Activated naive CD4-positive, alpha-beta T cell treated with anti-CD3 and anti-CD28 coated beads for 36 hours (primary cell): Measurements from ENCODE around the gene CCM2. TPM values are rescaled to one million over a fixed set of nuclear protein-coding genes. Genes with fewer than 3 reads are reported as not detected.
A peak's percentile ranks its signal among the peaks of the same experiment; 100 is the strongest.

Source experiments
- CTCF ChIA-PET: fragments of 350-600 bp; sonication (Branson Sonifier 250); formaldehyde crosslinking; loops from one replicate; lab custom pipeline; 2021; ENCODE audit warnings: antibody characterized with exemption; lab: Charles Lee
- DNase-seq: peaks from one replicate; pipeline ENCODE4 v3.0.0-alpha.2; 2020
- H3K27ac Mint-ChIP-seq: one replicate; pipeline ENCODE4 v1.8.0; 2021; ENCODE audit warnings: mild to moderate bottlenecking, mixed read lengths
- H3K27me3 Mint-ChIP-seq: one replicate; pipeline ENCODE4 v1.8.0; 2021; ENCODE audit warnings: low read depth, mixed read lengths
- H3K36me3 Mint-ChIP-seq: one replicate; pipeline ENCODE4 v1.8.0; 2021; ENCODE audit warnings: low read depth, mixed read lengths
- H3K4me1 Mint-ChIP-seq: one replicate; pipeline ENCODE4 v1.8.0; 2021; ENCODE audit warnings: low read depth, mixed read lengths
- H3K4me3 Mint-ChIP-seq: one replicate; pipeline ENCODE4 v1.8.0; 2021; ENCODE audit warnings: mild to moderate bottlenecking, moderate library complexity, mixed read lengths
- H3K9me3 Mint-ChIP-seq: one replicate; pipeline ENCODE4 v1.8.0; 2021; ENCODE audit warnings: mixed read lengths
- intact Hi-C: fragments of 100-400 bp; cut with micrococcal nuclease; formaldehyde crosslinking; loops from one replicate; pipeline ENCODE4 v1.15.1; 2023
- total RNA-seq, 2 experiments: library from RNA; stranded (reverse); gene quantifications; one replicate each; pipeline ENCODE4 v1.2.3, GENCODE V29; 2021

CCM2 gene
- total RNA-seq, result 10 to 100 TPM; 87.9 to 88.3 TPM

DNA sequence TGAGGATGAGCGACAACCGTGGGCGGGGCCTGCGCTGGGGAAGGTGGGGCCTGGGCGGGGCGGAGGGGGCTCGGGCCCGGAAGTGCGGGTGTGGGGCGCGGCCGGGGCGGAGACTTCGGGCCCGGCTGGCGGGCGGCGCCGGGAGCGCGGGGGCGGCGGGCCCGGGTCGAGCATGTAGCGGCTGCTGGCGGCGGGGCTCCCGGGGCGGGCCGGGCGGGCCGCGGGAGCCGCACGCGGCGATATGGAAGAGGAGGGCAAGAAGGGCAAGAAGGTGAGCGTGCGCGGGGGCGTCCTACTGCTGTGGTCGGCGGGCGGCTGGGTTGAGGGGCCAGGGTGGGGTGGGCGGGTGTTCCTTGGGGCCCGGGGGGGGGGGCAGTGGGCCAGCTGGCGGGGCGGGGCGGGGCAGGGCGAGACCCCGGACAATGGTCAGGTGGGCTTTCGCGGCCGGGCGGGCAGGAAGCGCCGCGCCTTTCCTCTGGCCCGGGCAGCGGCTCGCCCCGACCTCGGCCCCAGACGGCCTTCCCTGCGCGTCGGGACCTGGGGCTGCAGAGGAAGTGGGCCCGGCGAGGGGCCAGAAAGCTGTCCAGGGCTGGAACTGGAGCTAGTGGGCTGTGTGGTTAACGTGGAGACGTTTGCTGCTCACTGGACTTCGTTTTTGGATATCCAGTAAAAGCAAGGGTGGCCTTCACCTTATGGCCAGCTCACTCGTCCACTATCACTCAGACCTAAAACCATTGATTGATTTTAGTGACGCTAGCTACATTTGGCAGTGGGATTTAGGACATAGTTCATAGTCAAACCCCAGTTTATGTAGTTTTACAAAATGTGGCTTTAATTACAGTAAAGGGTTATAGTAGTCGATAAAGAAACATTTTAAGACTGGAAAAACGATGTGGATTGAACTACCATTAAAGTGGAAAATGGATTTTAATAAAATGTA lies at the start of gene CCM2:
Gene CCM2, plus strand, starts transcription at position 109 of the 940 bp plus-strand sequence. Its CDS starts 133 bp downstream, at position 242.
- Mint-ChIP-seq H3K36me3 (peaks cover 19% of the 10 kb centered on the region), H3K9me3 (no peaks in the 10 kb centered on the region), H3K4me3 (peak within 1 kb of the TSS; percentile 88), H3K27ac (peak within 1 kb of the TSS; percentile 96), H3K27me3 (no peaks in the 10 kb centered on the region), H3K4me1 (peaks cover 50% of the 10 kb centered on the region)
- intact Hi-C loops, result loop anchor here (1.0 kb wide), 7 partner anchors 21 to 394 kb away; partner anchors contain the start of genes H2AZ2, MYO1G, OGDH and TBRG4
- DNase-seq, result no peak
- CTCF ChIA-PET, result interaction anchor here (0.6 to 3.1 kb wide), 13 partner anchors 9 to 142 kb away, joined by 3 to 22 read pairs (median 4); no protein-coding TSS in a partner anchor

DNA sequence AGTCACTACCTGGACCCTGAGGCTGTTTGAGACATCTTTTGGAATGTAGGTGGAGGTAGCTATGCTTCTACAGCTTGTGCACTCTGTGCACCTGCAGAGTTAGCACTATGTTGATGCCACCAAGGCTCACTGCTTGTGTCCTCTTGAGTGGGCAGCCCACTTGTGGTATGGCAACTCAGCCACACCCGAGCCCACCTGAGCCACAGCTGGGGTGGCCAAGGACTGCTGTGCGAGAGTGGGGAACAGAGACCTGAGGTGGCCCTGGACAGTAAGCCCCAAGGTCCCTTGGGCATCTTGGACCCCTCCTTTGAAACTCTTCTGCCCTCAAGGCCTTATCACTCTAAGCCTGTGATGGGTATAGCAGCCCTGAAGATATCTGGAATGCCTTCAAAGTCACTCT lies 46.8 kb upstream of the CCM2 start:
- CTCF ChIA-PET, result no interaction called here
- Mint-ChIP-seq H3K4me3 (no peak overlapping the region), H3K36me3 (no peaks in the 10 kb centered on the region), H3K27me3 (no peaks in the 10 kb centered on the region), H3K27ac (no peak overlapping the region), H3K9me3 (no peaks in the 10 kb centered on the region), H3K4me1 (peaks cover 3% of the 10 kb centered on the region)
- intact Hi-C loops, result no loop called here
- no peak for DNase-seq

DNA sequence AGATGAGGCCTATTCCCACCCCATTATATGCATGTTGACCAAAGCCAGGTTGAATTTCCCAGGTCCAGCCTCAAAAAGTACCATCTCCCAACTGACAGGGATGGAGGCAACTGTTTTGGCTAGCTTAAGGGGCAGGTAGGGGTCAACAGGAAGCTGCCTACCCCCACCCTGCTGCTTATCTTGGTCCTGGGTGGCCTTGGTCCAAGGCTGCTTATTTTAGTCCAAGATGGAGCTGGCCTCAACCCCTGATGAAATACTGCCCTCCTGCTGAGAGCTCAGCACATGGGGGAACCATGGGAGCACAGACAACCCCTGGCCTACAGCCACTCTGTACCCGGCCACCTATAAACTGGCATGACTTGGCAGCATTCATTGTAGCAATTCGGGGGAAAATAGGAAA lies 44.3 kb upstream of the CCM2 start:
- intact Hi-C loops, result no loop called here
- CTCF ChIA-PET, result interaction anchor here (1.6 to 1.7 kb wide), 2 partner anchors 97 to 180 kb away, joined by 3 to 7 read pairs; no protein-coding TSS in a partner anchor
- H3K4me3 Mint-ChIP-seq, result no peak overlapping the region
- H3K36me3 Mint-ChIP-seq, result peaks cover 7% of the 10 kb centered on the region
- no peak for DNase-seq
- peaks cover 23% of the 10 kb centered on the region for H3K4me1 Mint-ChIP-seq
- H3K27ac Mint-ChIP-seq, result no peak overlapping the region
- H3K27me3 Mint-ChIP-seq, result no peaks in the 10 kb centered on the region
- no peaks in the 10 kb centered on the region for H3K9me3 Mint-ChIP-seq

DNA sequence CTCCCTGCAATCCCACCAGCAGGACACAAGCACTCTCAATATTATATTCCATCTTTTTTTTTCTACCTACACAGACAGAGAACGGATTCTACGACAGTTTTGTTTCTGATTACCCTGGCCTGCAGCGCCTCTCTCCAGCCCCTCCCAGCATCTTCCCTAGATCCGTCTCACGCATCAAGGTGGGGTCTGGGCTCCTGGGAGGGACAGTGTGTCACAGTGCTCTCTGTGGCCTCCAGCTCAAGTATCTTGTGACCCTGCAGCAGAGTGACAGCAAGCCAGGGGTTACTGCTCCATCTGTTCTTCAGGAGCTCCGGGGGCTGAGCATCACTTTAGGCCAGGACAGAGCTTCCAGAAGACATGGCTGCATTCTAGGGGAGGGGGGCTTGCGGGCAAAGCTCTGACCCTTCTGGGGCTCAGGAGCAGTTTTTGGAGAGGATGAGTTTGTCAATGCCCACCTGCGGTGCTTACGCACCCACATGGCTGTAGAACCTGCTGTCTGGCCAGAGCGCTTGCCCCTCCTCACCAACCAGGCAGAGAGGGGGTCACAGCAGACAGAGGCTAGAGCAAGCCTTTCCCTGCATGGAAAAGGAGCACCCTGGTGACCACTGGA lies 43.7 kb upstream of the CCM2 start:
- Mint-ChIP-seq H3K9me3 (no peaks in the 10 kb centered on the region), H3K4me3 (no peak overlapping the region), H3K27me3 (no peaks in the 10 kb centered on the region), H3K4me1 (peaks cover 23% of the 10 kb centered on the region), H3K36me3 (peaks cover 7% of the 10 kb centered on the region), H3K27ac (no peak overlapping the region)
- CTCF ChIA-PET, result interaction anchor here (1.6 to 1.7 kb wide), 2 partner anchors 97 to 180 kb away, joined by 3 to 7 read pairs; no protein-coding TSS in a partner anchor
- intact Hi-C loops, result no loop called here
- DNase-seq, result no peak

DNA sequence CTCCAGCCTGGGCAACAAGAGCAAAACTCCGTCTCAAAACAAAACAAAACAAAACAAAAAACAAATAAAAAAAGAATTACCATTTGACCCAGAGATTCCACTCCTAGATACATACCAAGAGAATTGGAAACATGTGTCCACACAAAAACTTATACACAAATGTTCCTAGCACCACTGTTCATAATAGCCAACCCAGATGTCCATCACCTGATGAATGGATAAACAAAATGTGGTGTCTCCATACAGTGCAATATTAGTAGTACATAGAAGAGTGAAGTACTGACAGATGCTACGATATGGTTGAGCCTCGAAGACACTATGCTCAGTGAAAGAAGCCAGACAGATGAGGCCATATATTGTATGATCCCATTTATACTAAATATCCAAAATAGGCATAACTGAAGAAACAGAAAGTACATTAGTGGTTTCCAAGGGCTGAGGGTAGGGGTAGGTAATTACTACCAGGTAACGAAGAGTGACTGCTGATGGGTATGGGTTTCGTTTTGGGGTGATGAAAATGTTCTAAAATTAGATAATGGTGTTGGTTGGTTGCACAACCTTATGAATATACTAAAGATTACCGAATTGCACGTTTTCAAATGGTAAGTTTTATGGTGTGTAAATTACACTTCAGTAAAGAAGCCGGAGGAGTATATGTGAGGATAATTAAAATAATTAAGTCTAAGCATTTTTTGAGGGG lies 41.2 kb upstream of the CCM2 start:
- Mint-ChIP-seq H3K4me1 (peaks cover 23% of the 10 kb centered on the region), H3K36me3 (peaks cover 13% of the 10 kb centered on the region), H3K27ac (peak overlapping the region; percentile 80), H3K4me3 (no peak overlapping the region), H3K9me3 (no peaks in the 10 kb centered on the region), H3K27me3 (no peaks in the 10 kb centered on the region)
- intact Hi-C loops, result no loop called here
- no peak for DNase-seq
- CTCF ChIA-PET, result no interaction called here

DNA sequence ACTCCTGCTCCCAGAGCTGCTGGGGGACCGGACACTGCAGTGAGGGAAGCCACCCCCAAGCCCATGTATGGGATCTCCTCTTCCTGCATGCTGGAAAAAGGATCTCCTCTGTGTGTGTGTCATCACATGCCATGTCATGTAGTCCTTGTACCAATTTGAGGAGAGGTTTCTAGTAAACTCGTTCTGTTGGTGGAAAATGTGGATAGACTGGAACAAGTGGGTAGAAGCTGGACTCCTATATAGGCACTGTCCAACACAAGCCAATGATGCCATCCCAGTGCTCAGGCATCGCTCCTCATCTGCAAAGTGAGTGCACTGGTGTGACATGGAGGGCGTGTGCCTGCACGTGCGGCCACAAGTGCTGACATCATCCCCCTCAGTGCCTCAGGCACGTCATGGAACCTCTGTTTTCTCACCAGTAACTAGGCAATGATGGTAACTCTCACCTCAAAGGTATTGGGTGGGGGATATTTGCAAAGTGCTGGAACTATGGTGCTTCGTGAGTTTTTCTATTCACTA lies 40.5 kb upstream of the CCM2 start:
- Mint-ChIP-seq H3K36me3 (peaks cover 19% of the 10 kb centered on the region), H3K27ac (peak overlapping the region; percentile 80), H3K9me3 (no peaks in the 10 kb centered on the region), H3K4me3 (no peak overlapping the region), H3K4me1 (peaks cover 23% of the 10 kb centered on the region), H3K27me3 (no peaks in the 10 kb centered on the region)
- DNase-seq, result peak; percentile 65
- intact Hi-C loops, result no loop called here
- CTCF ChIA-PET, result no interaction called here

DNA sequence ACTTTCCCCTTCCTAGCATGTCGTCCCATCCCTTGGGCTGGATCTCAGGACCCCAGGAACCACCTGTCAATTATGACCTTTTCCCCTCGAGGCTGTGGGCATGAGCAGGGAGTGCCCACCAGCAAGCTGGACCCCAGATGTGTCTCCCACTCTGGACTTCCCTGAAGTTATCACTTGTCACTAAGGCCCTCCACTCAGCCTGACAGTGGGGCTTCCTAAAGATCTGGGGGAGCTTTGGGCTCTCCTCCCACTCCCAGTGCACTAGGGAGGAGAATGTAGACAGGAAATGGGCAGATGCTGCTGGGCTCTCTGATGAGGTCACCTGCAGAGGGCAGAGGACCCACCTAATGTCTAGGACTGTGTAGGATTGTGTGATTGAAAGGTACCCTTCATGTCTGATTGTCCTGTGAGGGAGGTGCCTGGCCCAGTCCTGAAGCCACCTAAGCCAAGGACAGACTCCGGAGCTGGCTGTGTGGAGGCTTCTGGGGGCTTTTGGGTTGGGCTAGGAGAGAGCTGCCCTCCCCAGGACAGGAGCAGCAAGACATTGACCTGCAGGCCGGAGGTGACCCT lies 39.9 kb upstream of the CCM2 start:
- H3K27me3 Mint-ChIP-seq, result no peaks in the 10 kb centered on the region
- no peak overlapping the region for H3K4me3 Mint-ChIP-seq
- peaks cover 21% of the 10 kb centered on the region for H3K4me1 Mint-ChIP-seq
- CTCF ChIA-PET, result interaction anchor here (3.0 kb wide), 1 partner anchor 14 kb away, joined by 17 read pairs; no protein-coding TSS in a partner anchor
- peaks cover 22% of the 10 kb centered on the region for H3K36me3 Mint-ChIP-seq
- H3K9me3 Mint-ChIP-seq, result no peaks in the 10 kb centered on the region
- intact Hi-C loops, result no loop called here
- H3K27ac Mint-ChIP-seq, result peak overlapping the region; percentile 80
- peak; percentile 19 for DNase-seq

DNA sequence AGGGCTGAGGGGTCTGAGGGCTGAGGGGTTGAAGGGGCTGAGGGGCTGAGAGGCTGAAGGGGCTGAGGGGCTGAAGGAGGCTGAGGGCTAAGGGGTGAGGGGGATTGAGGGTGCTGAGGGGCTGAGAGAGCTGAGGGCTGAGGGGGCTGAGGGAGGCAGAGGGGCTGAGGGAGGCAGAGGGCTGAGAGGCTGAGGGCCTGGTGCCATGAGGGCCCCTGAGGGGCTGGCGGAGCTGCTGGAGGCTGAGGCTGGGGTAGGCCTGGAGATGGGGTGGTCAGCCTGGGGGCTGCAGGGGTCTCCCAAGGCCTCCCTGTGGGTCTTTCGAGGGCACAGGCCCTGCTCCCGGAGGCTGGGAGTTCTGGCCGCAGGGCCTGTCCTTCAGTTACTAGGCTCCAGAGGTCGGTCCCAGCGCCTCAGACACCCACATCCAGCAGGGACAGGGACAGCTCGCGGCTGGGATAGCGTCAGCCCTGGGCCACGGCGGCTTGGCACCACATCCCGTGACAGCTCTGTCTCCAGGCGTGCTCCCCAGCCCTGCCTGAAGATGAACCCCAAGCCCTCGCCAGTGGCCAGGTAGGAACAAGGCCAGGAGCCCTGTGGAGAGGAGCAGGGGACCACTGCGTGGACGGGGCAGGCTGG lies 38.0 kb upstream of the CCM2 start:
- Mint-ChIP-seq H3K4me3 (no peak overlapping the region), H3K9me3 (no peaks in the 10 kb centered on the region), H3K27me3 (no peaks in the 10 kb centered on the region), H3K4me1 (peaks cover 20% of the 10 kb centered on the region), H3K27ac (no peak overlapping the region), H3K36me3 (peaks cover 33% of the 10 kb centered on the region)
- intact Hi-C loops, result no loop called here
- CTCF ChIA-PET, result interaction anchor here (3.0 kb wide), 1 partner anchor 12 kb away, joined by 17 read pairs; no protein-coding TSS in a partner anchor
- DNase-seq, result peak; percentile 30

DNA sequence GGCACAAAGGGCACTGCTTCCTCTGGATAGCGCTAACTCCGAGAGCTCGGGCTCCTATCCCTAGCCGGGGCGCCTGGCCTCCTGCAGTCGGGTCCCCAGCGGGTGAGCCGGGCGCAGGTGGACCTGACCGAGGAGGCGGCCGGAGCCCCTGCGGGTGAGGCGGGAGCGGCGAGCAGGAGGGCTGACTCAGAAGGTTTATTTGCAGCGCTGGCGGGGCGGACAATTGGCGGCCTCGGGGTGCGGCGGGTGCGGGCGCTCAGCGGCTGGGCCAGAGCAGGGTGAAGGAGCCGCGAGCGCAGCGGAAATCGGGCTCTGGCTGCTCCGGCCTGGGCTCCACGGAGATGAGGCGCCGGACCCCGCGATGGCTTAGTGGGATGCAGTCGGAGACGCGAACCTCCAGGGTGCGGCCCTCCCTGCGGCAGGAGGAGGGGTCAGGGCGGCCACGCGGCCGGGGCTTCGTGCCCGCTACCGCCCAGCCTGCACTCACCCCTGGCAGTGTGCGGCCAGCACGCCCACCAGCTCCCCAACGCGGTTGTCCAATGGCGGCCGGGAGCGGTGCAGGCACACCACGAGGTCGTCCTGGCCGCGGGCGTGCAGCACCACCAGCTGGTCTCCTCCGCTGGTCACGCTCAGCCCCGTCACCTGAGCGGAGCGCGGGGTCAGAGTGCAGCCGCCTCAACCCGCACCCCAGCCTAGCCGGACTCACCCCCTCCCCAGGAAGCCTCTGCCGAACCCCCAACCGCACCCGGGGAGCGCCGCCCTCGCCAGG lies 37.3 kb upstream of the CCM2 start:
- Mint-ChIP-seq H3K9me3 (no peaks in the 10 kb centered on the region), H3K36me3 (peaks cover 37% of the 10 kb centered on the region)
- CTCF ChIA-PET, result interaction anchor here (1.3 to 3.0 kb wide), 2 partner anchors 11 to 12 kb away, joined by 5 to 17 read pairs; no protein-coding TSS in a partner anchor

DNA sequence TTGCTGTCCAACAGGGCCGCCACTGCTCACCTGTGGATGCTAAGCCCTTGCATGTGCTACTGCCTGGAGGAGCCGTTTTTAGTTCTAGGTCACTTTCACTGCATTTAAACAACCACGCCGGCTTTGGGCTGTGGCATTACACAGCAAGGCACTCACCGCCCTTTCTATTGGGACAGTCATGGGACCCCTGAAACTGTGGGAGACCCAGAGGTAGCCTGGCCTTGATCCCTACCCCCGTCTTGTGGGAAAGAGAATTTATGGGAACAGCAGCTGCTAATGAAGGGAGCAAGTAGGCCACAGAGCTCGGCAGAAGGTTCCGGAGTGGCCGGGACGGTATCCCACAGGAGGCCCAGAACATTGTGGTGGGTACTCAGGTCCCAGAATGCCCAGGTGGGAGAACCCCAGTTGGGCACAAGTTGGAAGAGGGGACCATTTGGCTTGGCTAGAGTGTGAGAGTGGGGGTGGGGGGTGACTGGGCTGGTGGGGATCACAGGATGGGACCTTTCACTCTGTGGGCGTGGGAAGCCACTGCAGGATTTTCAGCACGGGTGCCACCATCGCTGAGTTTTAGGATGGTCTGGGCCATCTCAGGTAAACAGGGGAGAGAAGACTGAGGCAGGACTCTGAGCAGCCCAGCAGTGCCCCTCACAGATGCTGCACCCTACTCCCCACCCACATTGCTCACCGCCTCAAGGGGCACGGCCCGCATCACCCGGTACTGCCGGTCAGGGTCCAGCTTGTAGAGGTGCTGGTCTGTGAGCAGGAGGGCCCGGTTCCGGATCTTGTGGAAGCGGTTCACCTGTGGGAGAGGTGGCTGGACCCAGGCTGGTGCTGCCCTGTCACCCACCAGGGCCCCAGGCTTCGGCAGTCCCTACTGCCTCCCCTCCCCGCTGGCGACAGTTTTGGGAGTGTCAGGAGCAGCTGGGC lies 36.4 kb upstream of the CCM2 start:
- Mint-ChIP-seq H3K4me3 (no peak overlapping the region), H3K9me3 (no peaks in the 10 kb centered on the region), H3K27ac (no peak overlapping the region), H3K27me3 (no peaks in the 10 kb centered on the region), H3K4me1 (peaks cover 22% of the 10 kb centered on the region), H3K36me3 (peaks cover 47% of the 10 kb centered on the region)
- CTCF ChIA-PET, result interaction anchor here (1.3 kb wide), 2 partner anchors 9 to 11 kb away, joined by 5 to 6 read pairs; no protein-coding TSS in a partner anchor
- peak; percentile 17 for DNase-seq
- intact Hi-C loops, result no loop called here

More for the DNA sequence above, 37.3 kb upstream of the CCM2 start:
- Mint-ChIP-seq H3K4me3 (no peak overlapping the region), H3K27ac (no peak overlapping the region), H3K27me3 (no peaks in the 10 kb centered on the region), H3K4me1 (peaks cover 20% of the 10 kb centered on the region)
- no peak for DNase-seq
- intact Hi-C loops, result no loop called here
